Gastrocnemius medialis (tissue), 4 donors: ENCODE data around the gene JAK3.

Experiments
- CTCF ChIP-seq, 5 experiments: fragments of 450-650 bp in 3 of 5; fragments of 200-600 bp in 2 of 5; sonication (generic) in 2 of 5; IDR thresholded peaks in 4 of 5; conservative IDR thresholded peaks in 1 of 5; 1 replicate in 4 of 5; 2 replicates in 1 of 5; pipeline ENCODE4 v1.5.1; 2016 to 2019; ENCODE audit warnings: antibody characterized with exemption in 5 of 5, mild to moderate bottlenecking in 3 of 5, moderate library complexity in 3 of 5
- POLR2A ChIP-seq, 2 donors: fragments of 450-650 bp; IDR thresholded peaks; one replicate each; pipeline ENCODE4 v1.6.1; 2017; ENCODE audit warnings: antibody characterized with exemption in 2 of 2, mild to moderate bottlenecking in 2 of 2, moderate library complexity in 2 of 2

DNA sequence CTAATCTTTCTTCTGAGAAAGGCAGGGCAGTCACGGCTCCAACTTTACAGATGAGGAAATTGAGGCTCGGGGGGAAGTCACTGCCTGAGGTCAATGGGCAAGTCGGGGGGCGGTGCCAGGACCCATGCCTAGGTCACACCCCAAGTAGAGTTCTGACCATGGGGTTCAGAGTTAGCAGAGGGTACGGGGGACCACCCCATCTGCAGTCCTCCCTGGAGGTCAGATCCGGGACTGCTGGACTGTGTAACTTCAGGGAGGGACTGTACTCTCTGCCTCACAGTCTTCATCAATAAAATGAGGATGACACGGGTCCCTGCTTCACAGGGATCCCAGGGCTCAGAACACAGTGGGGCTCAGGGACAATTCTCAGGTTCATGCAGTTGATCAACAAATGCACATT lies 31.7 kb upstream of the JAK3 start:
- TF ChIP-seq POLR2A (IDR thresholded peaks at IDR 0.05) (no peak), CTCF (IDR thresholded peaks at IDR 0.05 in 4 of 5, conservative IDR thresholded peaks at IDR 0.05 in 1 of 5) (no peak)
